Ovary (tissue), 9 donors: Measurements from ENCODE around the gene ATRN. TPM values are rescaled to one million over a fixed set of nuclear protein-coding genes. Genes with fewer than 3 reads are reported as not detected.

ENCODE experiments used
- DNase-seq, 5 donors: peaks; one replicate each; pipeline ENCODE4 v3.0.0-alpha.2; 2019 to 2020
- H3K27ac ChIP-seq, 2 donors: fragments of 200-600 bp; one replicate each; pipeline versions ENCODE4 v1.5.1 to v1.8.0; 2019 to 2022
- H3K27me3 ChIP-seq: fragments of 200-600 bp; one replicate; pipeline ENCODE4 v1.8.0; 2022
- H3K36me3 ChIP-seq: fragments of 200-600 bp; sonication (generic); one replicate; pipeline ENCODE4 v1.5.1; 2019
- H3K4me1 ChIP-seq: one replicate; pipeline ENCODE4 v1.8.1; 2013; ENCODE audit warnings: mild to moderate bottlenecking, moderate library complexity; ENCODE audit not compliant: insufficient read depth
- H3K4me3 ChIP-seq: fragments of 200-600 bp; sonication (generic); one replicate; pipeline ENCODE4 v1.5.1; 2017
- H3K9me3 ChIP-seq, 2 donors: fragments of 200-600 bp in 1 of 2; sonication (generic) in 1 of 2; one replicate each; pipeline versions ENCODE4 v1.5.1 to v1.8.1; 2013 to 2019; ENCODE audit warnings: mild to moderate bottlenecking in 1 of 2, moderate library complexity in 1 of 2
- EP300 ChIP-seq: sonication (generic); formaldehyde crosslinking; IDR thresholded peaks from one replicate; pipeline ENCODE4 v1.6.1; 2017; ENCODE audit warnings: antibody characterized with exemption
- POLR2A ChIP-seq: fragments of 450-650 bp; IDR thresholded peaks from one replicate; pipeline ENCODE4 v1.6.1; 2017; ENCODE audit warnings: antibody characterized with exemption, mild to moderate bottlenecking, moderate library complexity
- WGBS, 3 donors: extraction: QIAGEN DNeasy Blood & Tissue Kit in 1 of 3; methylation state at CpG; one replicate each; pipeline versions ENCODE4 v1.1.5 to v1.1.7; 2013 to 2017; 5-methylcytosine and 5-hydroxymethylcytosine counted together
- intact Hi-C, 4 donors: fragments of 100-400 bp; cut with DNase I; formaldehyde crosslinking; loops; one replicate each; pipeline versions ENCODE4 v1.11.0 to v1.15.1; 2022 to 2023
- polyA plus RNA-seq, 2 donors: library from polyadenylated mRNA; stranded (reverse); fragments of 200-250 nt in 1 of 2; fragments of 350-450 nt in 1 of 2; fragmentation: Illumina TruSeq in 1 of 2; extraction: RNeasy Lipid Tissue Mini Kit (QIAGEN cat#74804) in 1 of 2; gene quantifications; one replicate each; pipeline ENCODE4 v1.2.3, GENCODE V29; 2013 to 2014
- total RNA-seq, 7 donors: library from RNA; depleted of rRNA in 2 of 7; stranded (reverse); fragments of >200 nt in 2 of 7; fragmentation: NEBNext Ultra II Directional in 3 of 7; extraction: Animal tissue kit (Norgen Biotek cat#: 25700) in 3 of 7; gene quantifications; one replicate each; pipeline versions ENCODE4 v1.1.0 to v1.2.4, GENCODE V29; 2016 to 2023
- TF ChIP-seq, protein P1 (sequence below), 3 donors: fragments of 450-650 bp in 2 of 3; fragments of 200-600 bp in 1 of 3; IDR thresholded peaks; one replicate each; pipeline versions ENCODE4 v1.5.1 to v1.8.0; 2016 to 2022; ENCODE audit warnings: antibody characterized with exemption in 3 of 3, mild to moderate bottlenecking in 1 of 3
- donor health status: DM: no; HTN: no; CAD: no; lungs with moderate emphysema.
- donor health status: DM: no; HTN: no; CAD: no.
- donor health status: Bipolar disorder and iron deficiency.
- donor health status: DM: yes; HTN: yes; CAD: no.
- donor health status: DM: no; HTN: no; CAD: no.
- donor health status: DM: yes; HTN: yes; CAD: no.

Gene ATRN
- total and polyA plus RNA-seq, 9 donors = 10.3 to 46.2 (median 23.6) TPM

DNA sequence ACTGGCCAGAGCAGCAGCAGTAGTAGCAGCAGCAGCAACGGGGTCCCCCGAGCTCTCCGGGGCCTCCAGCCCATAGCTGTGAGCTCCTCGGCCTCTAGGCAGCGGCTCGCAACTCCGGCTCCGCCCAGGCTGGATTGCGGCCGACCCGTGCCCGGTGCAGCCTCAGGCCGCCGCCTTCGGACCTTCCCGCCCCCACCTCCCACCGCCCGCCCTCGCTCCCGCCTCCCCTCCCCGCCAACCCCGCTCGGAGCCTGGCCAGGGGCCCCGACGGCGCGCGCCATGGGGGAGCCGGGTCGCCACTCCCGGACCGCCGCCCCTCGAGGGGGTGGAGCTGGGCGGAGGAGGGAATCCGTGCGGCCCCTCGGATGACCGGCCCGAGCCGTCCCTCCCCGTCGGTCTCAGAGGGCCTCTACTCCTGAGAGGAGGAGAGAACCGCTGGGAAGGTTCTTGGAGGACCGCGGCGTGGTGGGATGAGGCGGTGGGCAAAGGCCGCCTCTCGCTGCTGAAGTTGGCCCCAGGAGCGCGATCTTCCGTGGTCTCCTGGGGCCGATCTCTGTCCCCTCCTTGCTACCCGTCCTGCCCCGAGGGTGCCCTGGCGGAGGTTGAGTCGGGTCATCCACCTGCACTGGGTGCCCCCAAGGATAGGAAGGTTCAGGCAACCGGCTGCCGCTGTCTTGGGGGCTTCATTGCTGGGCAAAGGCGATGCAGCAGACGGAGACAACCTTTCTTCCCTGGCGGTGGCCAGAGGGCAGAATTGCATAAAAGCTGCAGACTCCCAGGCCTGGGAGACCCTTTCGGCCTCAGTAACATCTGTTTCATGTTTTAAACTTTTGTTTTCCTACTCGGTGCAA, 211.3 kb downstream of the ATRN start, which contains the start of gene ADAM33:
TSS of gene ADAM33 (minus strand) at position 80 of the 851 bp plus-strand sequence. CDS start at position 74, 6 bp downstream.
- TF ChIP-seq, protein P1, sequence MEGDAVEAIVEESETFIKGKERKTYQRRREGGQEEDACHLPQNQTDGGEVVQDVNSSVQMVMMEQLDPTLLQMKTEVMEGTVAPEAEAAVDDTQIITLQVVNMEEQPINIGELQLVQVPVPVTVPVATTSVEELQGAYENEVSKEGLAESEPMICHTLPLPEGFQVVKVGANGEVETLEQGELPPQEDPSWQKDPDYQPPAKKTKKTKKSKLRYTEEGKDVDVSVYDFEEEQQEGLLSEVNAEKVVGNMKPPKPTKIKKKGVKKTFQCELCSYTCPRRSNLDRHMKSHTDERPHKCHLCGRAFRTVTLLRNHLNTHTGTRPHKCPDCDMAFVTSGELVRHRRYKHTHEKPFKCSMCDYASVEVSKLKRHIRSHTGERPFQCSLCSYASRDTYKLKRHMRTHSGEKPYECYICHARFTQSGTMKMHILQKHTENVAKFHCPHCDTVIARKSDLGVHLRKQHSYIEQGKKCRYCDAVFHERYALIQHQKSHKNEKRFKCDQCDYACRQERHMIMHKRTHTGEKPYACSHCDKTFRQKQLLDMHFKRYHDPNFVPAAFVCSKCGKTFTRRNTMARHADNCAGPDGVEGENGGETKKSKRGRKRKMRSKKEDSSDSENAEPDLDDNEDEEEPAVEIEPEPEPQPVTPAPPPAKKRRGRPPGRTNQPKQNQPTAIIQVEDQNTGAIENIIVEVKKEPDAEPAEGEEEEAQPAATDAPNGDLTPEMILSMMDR (IDR thresholded peaks at IDR 0.05) = no peak
- TF ChIP-seq EP300 (no peak), POLR2A (no peak)
- Histone ChIP-seq H3K4me3 (peak within 1 kb of the TSS; percentile 62), H3K27ac (peak within 1 kb of the TSS; percentile 63 to 76), H3K27me3 (no peaks in the 10 kb centered on the region), H3K36me3 (no peaks in the 10 kb centered on the region), H3K9me3 (no peaks in the 10 kb centered on the region), H3K4me1 (peaks cover 19% of the 10 kb centered on the region)
- intact Hi-C loops = loop anchor here in 1 of 4 donors (10.0 kb wide), 1 partner anchor 83 kb away; the partner anchor contains the start of gene ADISSP
- WGBS, 3 donors = 2 to 8% (median 4%) methylated on average over 40 to 65 of the region's 65 CpGs
- DNase-seq = peak; percentile 62 to 81 (median 68)

DNA sequence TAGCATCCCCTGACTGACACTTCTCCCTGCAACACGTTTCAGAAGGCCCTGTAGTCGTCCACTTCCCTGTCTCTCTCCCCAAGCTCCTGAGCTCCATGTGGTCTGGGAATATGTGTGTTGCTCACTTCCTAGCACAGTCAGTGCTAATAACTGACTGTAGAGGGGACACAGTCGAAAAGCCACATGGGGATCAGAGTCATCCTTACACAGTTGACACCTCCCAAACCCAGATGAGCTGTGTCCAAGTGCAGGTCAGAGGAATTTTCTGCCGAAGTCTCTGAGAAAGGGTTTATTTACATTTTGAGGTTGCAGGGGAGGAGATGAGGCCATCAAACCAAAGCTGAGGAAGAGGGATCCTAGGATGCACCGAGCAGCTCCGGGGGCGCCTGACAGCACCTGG, 214.5 kb downstream of the ATRN start:
- intact Hi-C loops = loop anchor here in 1 of 4 donors (10.0 kb wide), 1 partner anchor 79 kb away; the partner anchor contains the start of gene ADISSP
- H3K4me1 ChIP-seq = peaks cover 21% of the 10 kb centered on the region
- no peak overlapping the region for H3K4me3 ChIP-seq
- no peak overlapping the region for H3K27ac ChIP-seq
- TF ChIP-seq, protein P1 (IDR thresholded peaks at IDR 0.05) = no peak
- no peak for TF ChIP-seq POLR2A
- no peak for TF ChIP-seq EP300
- WGBS, 3 donors = 55 to 65% (median 62%) methylated on average over 7 of the region's 7 CpGs
- no peaks in the 10 kb centered on the region for H3K9me3 ChIP-seq
- H3K36me3 ChIP-seq = no peaks in the 10 kb centered on the region
- H3K27me3 ChIP-seq = no peaks in the 10 kb centered on the region
- no peak for DNase-seq

DNA sequence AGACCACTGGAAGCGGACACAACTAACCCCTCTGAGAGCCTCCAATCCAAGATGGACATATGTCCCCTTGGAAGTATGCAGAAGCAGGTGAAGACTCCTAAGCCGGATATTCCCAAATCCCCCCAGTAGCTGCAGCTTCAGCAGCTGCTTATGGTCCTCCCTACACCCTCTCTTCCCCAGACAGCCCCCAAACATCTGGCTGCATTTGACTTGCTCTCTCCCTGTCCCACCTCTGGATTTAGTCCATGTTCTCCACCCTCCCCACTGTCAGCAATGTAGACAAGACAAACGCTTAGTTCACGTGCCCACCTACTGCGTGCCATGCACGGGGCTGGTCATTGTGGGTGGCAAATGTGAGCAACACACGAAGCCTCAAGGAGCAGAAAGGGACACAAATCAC, 215.6 kb downstream of the ATRN start:
- Histone ChIP-seq H3K36me3 (no peaks in the 10 kb centered on the region), H3K27me3 (no peaks in the 10 kb centered on the region), H3K4me1 (peaks cover 14% of the 10 kb centered on the region), H3K9me3 (no peaks in the 10 kb centered on the region), H3K4me3 (no peak overlapping the region), H3K27ac (no peak overlapping the region)
- intact Hi-C loops = loop anchor here in 1 of 4 donors (10.0 kb wide), 1 partner anchor 78 kb away; the partner anchor contains the start of gene ADISSP
- DNase-seq = no peak
- TF ChIP-seq POLR2A (no peak), EP300 (no peak)
- TF ChIP-seq, protein P1 (IDR thresholded peaks at IDR 0.05) = no peak
- 35 to 39% (median 36%) methylated on average over 7 of the region's 7 CpGs for WGBS, 3 donors

DNA sequence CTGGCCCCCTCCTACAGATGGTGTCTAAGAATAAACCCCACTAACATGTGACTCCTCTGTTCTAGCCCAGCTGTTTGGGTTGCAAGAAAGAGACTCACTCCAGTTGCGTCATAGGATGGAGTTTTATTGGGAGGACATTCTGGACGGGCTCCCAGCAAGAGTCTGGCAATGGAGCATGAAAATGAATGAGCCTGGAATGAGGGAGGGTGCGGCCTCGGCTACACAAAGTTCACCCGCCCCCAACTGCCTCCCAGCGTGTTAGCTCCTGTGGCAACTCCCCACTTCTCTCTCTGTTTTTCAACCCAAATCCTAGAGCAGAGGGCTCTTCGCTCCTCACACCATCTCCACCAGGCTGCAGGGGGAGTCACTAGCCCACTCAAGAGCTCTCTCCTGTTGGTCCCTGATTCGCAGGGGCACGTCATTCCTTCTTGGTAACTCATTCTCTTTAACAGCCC, 216.1 kb downstream of the ATRN start:
- intact Hi-C loops = loop anchor here in 1 of 4 donors (10.0 kb wide), 1 partner anchor 78 kb away; the partner anchor contains the start of gene ADISSP
- TF ChIP-seq, protein P1 (IDR thresholded peaks at IDR 0.05) = no peak
- no peak for TF ChIP-seq POLR2A
- no peak for TF ChIP-seq EP300
- H3K4me1 ChIP-seq = peaks cover 10% of the 10 kb centered on the region

More for the DNA sequence above, 216.1 kb downstream of the ATRN start:
- Histone ChIP-seq H3K9me3 (no peaks in the 10 kb centered on the region), H3K27ac (peak overlapping the region in 1 of 2 donors; percentile 1), H3K27me3 (no peaks in the 10 kb centered on the region), H3K36me3 (no peaks in the 10 kb centered on the region), H3K4me3 (no peak overlapping the region)
- 2 to 8% (median 7%) methylated on average over 9 of the region's 9 CpGs for WGBS, 3 donors
- peak; percentile 87 to 93 (median 90) for DNase-seq
